ENCODE measurements around the gene ANKH.

The ANKH gene

DNA sequence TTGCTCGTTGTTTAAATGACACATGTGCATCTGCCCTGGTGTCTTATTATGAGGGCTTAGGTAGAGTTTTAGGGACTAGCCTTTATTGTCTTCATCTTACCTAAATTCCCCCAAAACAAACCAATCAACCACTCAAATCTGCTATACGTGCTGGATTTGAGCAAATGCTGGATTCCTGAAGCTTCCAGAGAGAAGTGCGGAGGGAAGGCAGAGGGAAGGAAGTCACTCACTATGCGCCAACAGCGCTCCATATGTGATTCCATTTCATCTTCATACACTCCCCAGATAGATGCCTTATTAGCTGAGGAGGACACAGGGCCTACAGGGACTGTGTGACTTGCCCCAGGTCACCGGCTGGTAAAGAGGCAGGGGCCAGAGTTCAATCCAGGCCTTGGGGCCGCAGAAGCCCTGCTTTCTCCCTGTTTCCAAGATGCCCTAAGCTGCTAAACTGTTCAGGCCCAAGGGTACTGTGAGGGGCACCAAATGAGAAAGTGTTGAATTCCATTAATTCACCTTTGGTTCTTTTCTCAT lies 143.6 kb downstream of the ANKH start:
- Histone ChIP-seq H3K79me2 (ENCODE audit: control insufficient read depth, insufficient read depth, low read length, unreplicated experiment) (no peaks in the 10 kb centered on the region), H3K4me1 (ENCODE audit: control insufficient read depth, insufficient read depth, low read length, unreplicated experiment) (peaks cover 16% of the 10 kb centered on the region), H3K36me3 (ENCODE audit: insufficient read depth, low read length) (no peaks in the 10 kb centered on the region), H3K4me3 (ENCODE audit: low read depth, low read length) (no peak overlapping the region), H2AFZ (ENCODE audit: low read length, unreplicated experiment) (no peak overlapping the region), H3K27me3 (ENCODE audit: insufficient read depth, low read length) (no peaks in the 10 kb centered on the region), H3K27ac (ENCODE audit: low read depth, low read length) (no peak overlapping the region)

DNA sequence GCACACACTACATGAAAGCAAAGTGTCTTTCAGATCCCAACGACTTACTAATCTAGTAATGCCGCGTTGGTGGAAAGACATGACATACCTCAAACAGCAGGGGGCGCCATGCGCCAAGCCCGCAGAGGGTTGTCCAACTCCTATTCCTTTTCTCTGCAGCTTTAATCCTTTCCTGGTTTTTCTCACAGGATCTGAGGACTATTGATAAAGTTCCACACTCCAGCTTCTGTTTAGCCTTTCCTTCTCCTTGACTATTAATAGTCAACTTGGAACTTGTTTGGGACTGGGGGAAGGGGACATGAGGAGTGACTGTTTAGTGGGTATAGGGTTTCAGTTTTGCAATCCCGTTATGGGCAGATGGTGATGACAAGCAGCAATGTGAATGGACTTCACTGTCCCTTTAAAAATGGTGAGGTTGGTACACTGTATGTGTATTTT lies 144.1 kb downstream of the ANKH start:
- Histone ChIP-seq H3K4me3 (ENCODE audit: low read depth, low read length) (no peak overlapping the region), H3K79me2 (ENCODE audit: control insufficient read depth, insufficient read depth, low read length, unreplicated experiment) (no peaks in the 10 kb centered on the region), H3K27me3 (ENCODE audit: insufficient read depth, low read length) (no peaks in the 10 kb centered on the region), H3K4me1 (ENCODE audit: control insufficient read depth, insufficient read depth, low read length, unreplicated experiment) (peaks cover 18% of the 10 kb centered on the region), H3K27ac (ENCODE audit: low read depth, low read length) (no peak overlapping the region), H2AFZ (ENCODE audit: low read length, unreplicated experiment) (no peak overlapping the region), H3K36me3 (ENCODE audit: insufficient read depth, low read length) (no peaks in the 10 kb centered on the region)

DNA sequence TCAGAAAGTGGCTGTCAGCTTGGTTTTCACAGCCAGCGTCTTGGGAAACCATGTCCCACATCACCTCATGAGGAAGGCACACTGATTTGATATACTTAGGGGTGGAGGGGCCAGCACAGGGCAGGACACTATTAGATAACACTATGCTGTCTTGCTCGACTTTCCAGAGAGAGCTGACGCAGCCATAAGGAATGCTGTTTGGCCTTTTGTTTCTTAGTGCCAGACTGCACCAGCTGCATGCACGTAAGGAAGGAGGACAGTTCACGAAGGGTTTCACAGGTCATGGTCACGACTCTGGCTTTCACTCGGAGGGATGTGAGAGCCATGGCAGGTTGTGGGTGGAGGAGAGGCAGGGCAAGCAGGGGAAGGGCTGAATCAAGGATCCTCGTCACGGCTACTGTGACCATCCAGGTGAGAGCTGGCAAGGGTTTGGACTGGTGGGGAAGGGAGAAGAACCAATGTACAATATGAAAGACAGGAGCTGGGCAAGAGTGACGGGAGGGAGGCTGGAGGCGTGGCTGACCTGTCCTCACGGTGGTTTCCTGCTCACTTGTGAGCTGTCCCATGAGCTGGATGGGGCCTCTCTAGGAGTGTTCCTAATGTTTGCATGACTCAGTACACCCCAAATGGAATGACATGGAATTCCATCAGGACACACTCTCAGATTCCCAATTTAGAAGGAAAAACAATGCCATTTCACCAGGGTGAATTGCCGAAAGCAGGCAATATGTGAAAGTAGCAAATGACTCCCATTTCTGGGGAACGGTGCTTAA lies 145.3 kb downstream of the ANKH start:
- Histone ChIP-seq H3K27me3 (ENCODE audit: insufficient read depth, low read length) (no peaks in the 10 kb centered on the region), H3K79me2 (ENCODE audit: control insufficient read depth, insufficient read depth, low read length, unreplicated experiment) (no peaks in the 10 kb centered on the region), H3K27ac (ENCODE audit: low read depth, low read length) (no peak overlapping the region; the same call in 1 of the 2 replicates), H3K4me1 (ENCODE audit: control insufficient read depth, insufficient read depth, low read length, unreplicated experiment) (peaks cover 20% of the 10 kb centered on the region), H3K36me3 (ENCODE audit: insufficient read depth, low read length) (no peaks in the 10 kb centered on the region), H2AFZ (ENCODE audit: low read length, unreplicated experiment) (no peak overlapping the region), H3K4me3 (ENCODE audit: low read depth, low read length) (no peak overlapping the region)

DNA sequence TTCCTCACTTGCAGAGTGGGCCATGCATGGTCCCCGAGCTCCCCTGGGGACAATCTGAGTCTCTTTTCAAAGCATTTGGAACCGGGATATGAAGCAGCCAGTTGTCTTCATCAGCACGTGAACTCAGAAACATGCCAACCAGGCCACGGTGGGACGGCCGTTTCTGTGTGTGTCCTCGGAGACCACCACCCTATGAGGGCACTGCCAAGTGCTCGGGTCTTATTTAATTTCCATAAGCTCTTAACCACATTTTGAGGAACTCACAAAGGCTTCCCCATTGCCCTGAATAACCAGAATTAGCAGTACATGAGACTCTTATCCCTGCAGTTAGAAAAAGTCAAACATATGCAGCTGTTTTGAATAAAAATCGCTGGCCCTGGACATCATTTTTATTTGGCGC lies 146.9 kb downstream of the ANKH start:
- peaks cover 29% of the 10 kb centered on the region for H3K4me1 ChIP-seq (ENCODE audit: control insufficient read depth, insufficient read depth, low read length, unreplicated experiment)
- H3K79me2 ChIP-seq (ENCODE audit: control insufficient read depth, insufficient read depth, low read length, unreplicated experiment), result no peaks in the 10 kb centered on the region
- H3K27ac ChIP-seq (ENCODE audit: low read depth, low read length), result no peak overlapping the region
- H2AFZ ChIP-seq (ENCODE audit: low read length, unreplicated experiment), result no peak overlapping the region
- no peaks in the 10 kb centered on the region for H3K27me3 ChIP-seq (ENCODE audit: insufficient read depth, low read length)
- no peak overlapping the region for H3K4me3 ChIP-seq (ENCODE audit: low read depth, low read length)
- no peaks in the 10 kb centered on the region for H3K36me3 ChIP-seq (ENCODE audit: insufficient read depth, low read length)

DNA sequence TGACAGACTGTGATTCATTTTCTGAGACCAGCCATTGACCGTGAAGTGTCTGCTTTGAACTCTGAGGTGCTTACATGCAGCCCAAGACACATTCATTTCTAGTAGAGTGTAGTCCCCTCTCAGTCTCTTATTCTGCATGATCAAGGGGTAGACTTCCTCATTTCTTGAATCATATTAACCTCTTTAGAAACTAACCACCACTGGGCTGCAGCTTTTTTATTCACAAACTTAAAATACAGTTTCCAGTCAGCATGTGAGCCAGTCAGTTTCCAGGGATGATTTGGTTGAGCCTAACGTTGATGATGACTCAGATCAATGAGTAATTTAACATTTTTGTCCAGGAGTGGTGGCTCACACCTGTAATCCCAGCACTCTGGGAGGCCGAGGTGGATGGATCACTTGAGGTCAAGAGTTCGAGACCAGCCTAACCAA lies 147.9 kb downstream of the ANKH start:
- Histone ChIP-seq H3K27me3 (ENCODE audit: insufficient read depth, low read length) (no peaks in the 10 kb centered on the region), H3K79me2 (ENCODE audit: control insufficient read depth, insufficient read depth, low read length, unreplicated experiment) (no peaks in the 10 kb centered on the region), H2AFZ (ENCODE audit: low read length, unreplicated experiment) (no peak overlapping the region), H3K27ac (ENCODE audit: low read depth, low read length) (no peak overlapping the region), H3K4me3 (ENCODE audit: low read depth, low read length) (no peak overlapping the region), H3K4me1 (ENCODE audit: control insufficient read depth, insufficient read depth, low read length, unreplicated experiment) (peaks cover 29% of the 10 kb centered on the region), H3K36me3 (ENCODE audit: insufficient read depth, low read length) (no peaks in the 10 kb centered on the region)

DNA sequence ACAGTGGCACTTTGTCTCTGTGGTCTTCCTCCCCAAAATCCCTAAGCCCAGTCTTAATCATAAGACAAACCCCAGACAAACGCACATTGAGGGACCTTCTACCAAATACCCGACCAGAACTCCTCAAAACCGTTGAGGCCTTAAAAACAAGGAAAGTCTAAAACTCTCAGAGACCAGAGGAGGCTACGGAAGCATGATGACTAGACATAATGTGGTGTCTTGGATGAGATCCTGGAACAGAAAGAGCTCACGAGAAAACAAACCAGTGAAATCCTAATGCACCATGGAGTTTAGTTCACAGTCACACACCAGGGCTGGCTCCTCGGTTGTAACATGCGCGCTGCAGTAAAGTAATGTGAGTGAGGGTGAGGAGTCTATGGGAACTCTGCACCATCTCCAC lies 148.7 kb downstream of the ANKH start:
- H2AFZ ChIP-seq (ENCODE audit: low read length, unreplicated experiment), result no peak overlapping the region
- no peaks in the 10 kb centered on the region for H3K79me2 ChIP-seq (ENCODE audit: control insufficient read depth, insufficient read depth, low read length, unreplicated experiment)
- no peak overlapping the region for H3K27ac ChIP-seq (ENCODE audit: low read depth, low read length)
- H3K36me3 ChIP-seq (ENCODE audit: insufficient read depth, low read length), result no peaks in the 10 kb centered on the region
- peaks cover 29% of the 10 kb centered on the region for H3K4me1 ChIP-seq (ENCODE audit: control insufficient read depth, insufficient read depth, low read length, unreplicated experiment)
- no peaks in the 10 kb centered on the region for H3K27me3 ChIP-seq (ENCODE audit: insufficient read depth, low read length)
- no peak overlapping the region for H3K4me3 ChIP-seq (ENCODE audit: low read depth, low read length)

DNA sequence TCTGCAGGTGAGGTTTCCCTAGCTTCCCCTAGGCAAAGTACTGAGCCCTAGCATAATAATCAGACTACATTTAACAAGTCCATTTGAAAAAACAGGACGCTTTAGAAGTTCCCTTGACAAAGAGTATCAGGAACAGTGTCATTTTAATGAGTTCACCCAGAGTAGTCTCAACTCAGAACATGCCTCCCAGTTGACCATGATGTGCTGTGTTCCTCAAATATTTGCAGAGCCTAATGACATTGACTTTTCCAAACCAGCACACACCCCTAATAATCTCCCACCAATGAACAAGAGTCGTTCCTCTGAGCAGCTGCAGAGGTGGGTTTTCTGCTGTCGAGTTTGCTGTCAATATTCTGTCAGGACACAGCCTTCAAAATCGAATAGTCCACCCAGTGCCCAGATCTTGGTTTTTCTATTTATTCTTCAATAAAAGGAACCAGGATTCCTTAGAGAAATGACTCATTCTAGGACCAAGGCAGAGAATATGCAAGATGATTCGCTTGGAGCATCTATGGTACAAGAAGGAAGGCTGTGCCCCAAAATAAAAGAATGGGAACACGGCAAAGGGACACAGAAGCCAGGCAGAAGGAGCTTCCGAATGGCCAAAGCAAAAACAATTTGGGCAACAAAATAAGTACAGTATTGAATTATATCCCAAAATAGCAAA lies 149.5 kb downstream of the ANKH start:
- Histone ChIP-seq H3K4me3 (ENCODE audit: low read depth, low read length) (no peak overlapping the region), H3K4me1 (ENCODE audit: control insufficient read depth, insufficient read depth, low read length, unreplicated experiment) (peaks cover 23% of the 10 kb centered on the region), H3K27me3 (ENCODE audit: insufficient read depth, low read length) (no peaks in the 10 kb centered on the region), H3K36me3 (ENCODE audit: insufficient read depth, low read length) (no peaks in the 10 kb centered on the region), H3K79me2 (ENCODE audit: control insufficient read depth, insufficient read depth, low read length, unreplicated experiment) (no peaks in the 10 kb centered on the region), H3K27ac (ENCODE audit: low read depth, low read length) (no peak overlapping the region), H2AFZ (ENCODE audit: low read length, unreplicated experiment) (no peak overlapping the region)

DNA sequence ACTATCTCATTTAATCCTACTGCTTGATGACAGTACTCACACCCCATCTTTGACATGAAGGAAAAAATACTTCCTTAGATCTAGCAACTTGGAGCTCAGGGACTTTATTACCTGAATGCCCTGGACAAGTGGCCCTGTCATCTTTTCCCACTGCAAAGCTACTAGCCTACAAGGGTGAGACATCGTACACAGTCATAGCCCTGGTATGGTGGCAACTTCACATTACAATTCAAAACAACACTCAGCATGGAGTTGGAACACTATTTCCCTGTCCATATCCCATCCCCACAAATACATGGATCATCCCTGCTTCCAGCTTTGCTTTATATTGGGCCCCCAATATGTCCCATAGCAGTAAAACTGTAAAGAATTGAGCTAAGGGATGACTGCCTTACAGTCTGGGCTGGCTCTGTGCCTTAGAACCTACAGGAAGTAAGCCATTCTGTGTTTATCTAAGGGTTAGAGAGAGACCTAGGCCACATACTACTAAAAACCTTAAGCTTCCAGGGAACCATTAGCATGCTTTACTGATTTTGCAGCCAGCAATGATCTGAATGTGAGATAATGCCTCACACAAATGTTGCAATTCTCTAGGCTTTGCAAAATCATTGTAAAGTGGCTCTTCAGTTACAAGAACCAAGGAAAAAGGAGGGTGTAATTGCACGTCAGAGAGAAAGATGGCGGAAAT lies 151.2 kb downstream of the ANKH start:
- Histone ChIP-seq H3K79me2 (ENCODE audit: control insufficient read depth, insufficient read depth, low read length, unreplicated experiment) (no peaks in the 10 kb centered on the region), H2AFZ (ENCODE audit: low read length, unreplicated experiment) (no peak overlapping the region), H3K27me3 (ENCODE audit: insufficient read depth, low read length) (no peaks in the 10 kb centered on the region), H3K36me3 (ENCODE audit: insufficient read depth, low read length) (no peaks in the 10 kb centered on the region), H3K4me3 (ENCODE audit: low read depth, low read length) (no peak overlapping the region), H3K27ac (ENCODE audit: low read depth, low read length) (peak overlapping the region; percentile 55), H3K4me1 (ENCODE audit: control insufficient read depth, insufficient read depth, low read length, unreplicated experiment) (peaks cover 14% of the 10 kb centered on the region)

DNA sequence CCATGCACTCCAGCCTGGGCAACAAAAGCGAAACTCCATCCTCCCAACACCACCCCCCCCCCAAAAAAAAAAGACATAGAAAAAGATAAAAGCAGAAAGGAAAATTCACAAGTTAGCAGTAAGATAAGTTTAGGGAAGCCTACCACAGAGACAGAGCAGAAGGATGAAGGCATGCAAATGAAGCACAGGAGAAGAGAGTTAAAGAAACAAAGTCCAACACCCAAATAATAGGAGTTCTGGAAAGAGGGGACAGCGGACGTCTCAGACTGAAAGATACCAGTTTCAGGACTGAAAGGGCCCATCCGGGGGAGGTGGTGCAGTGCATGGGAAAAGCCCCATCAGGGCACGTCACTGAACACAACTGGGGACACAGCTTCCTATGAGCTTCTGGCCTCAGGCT lies 152.8 kb downstream of the ANKH start:
- no peak overlapping the region for H2AFZ ChIP-seq (ENCODE audit: low read length, unreplicated experiment)
- no peak overlapping the region for H3K4me3 ChIP-seq (ENCODE audit: low read depth, low read length)
- peaks cover 14% of the 10 kb centered on the region for H3K4me1 ChIP-seq (ENCODE audit: control insufficient read depth, insufficient read depth, low read length, unreplicated experiment)
- no peaks in the 10 kb centered on the region for H3K27me3 ChIP-seq (ENCODE audit: insufficient read depth, low read length)
- H3K27ac ChIP-seq (ENCODE audit: low read depth, low read length), result no peak overlapping the region
- H3K79me2 ChIP-seq (ENCODE audit: control insufficient read depth, insufficient read depth, low read length, unreplicated experiment), result no peaks in the 10 kb centered on the region
- no peaks in the 10 kb centered on the region for H3K36me3 ChIP-seq (ENCODE audit: insufficient read depth, low read length)

DNA sequence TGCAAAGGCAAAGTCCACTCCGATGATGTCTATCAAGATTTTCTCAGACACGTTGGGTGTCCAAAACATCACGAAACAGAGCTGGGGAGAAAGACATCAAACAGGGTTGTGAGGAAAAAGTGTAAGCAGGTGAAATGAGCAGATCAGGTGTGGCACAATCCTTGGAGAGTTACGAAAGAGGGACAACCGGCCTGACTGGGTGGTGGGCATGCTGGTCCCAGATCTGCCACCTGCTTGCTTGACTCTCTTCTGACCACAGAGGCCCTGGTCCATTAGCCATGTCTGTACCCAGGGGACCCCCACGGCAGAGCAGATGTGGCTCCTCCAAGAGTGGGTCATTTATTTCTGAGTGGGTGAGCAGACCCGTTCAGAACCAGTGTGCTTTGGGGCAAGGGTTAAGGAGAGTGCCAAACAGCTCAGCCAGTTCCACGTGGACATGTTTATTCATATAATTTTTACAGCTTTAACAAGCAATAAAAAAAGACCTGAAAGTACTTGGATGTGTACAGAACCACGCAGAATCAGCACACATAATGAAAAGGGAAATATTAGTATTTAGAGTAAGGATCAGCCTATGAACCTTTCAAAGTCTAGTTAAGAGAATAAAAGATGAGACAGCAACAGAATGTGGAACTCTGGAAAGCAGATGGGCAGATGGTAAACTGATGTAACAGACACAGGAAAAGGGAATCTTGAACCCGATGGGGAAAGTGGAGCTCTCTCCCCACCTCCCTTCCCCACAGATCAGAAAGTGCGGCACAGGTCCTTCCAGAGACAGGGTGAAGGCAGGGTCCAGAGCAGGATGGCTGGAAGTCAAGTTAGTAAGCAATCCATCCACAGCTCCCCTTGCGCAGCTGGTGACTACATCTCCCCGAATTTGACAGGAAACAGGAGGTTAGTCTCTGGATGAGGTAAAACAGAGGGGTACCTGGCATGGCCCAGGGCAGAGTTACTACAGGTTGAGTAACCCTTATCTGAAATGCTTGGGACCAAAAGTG lies 154.5 kb downstream of the ANKH start:
- Histone ChIP-seq H3K4me1 (ENCODE audit: control insufficient read depth, insufficient read depth, low read length, unreplicated experiment) (peaks cover 10% of the 10 kb centered on the region), H3K79me2 (ENCODE audit: control insufficient read depth, insufficient read depth, low read length, unreplicated experiment) (no peaks in the 10 kb centered on the region), H3K4me3 (ENCODE audit: low read depth, low read length) (no peak overlapping the region), H3K27ac (ENCODE audit: low read depth, low read length) (no peak overlapping the region), H3K27me3 (ENCODE audit: insufficient read depth, low read length) (no peaks in the 10 kb centered on the region), H3K36me3 (ENCODE audit: insufficient read depth, low read length) (peaks cover 9% of the 10 kb centered on the region; the same call in 1 of the 2 replicates), H2AFZ (ENCODE audit: low read length, unreplicated experiment) (no peak overlapping the region)

Data from ACC112 (cell line).